Calu3 (cell line): ENCODE results near the gene LRRC52. TPM values are rescaled to one million over a fixed set of nuclear protein-coding genes. Genes with fewer than 3 reads are reported as not detected.
"Not testable (repeated sequence)": the region's sequence is repeated elsewhere in the genome, so short reads cannot be mapped to it uniquely, and the experiment has no call there.

Experiments used
- BruUV-seq: library from RNA; stranded (reverse); fragments of 400-500 nt; replicated peaks from 2 replicates; lab custom pipeline; 2021; lab: Mats Ljungman, UMichigan
- CTCF ChIA-PET: fragments of 300-600 bp; sonication (Branson Sonifier 250); formaldehyde crosslinking; loops from one replicate; lab custom pipeline; 2022; ENCODE audit warnings: antibody characterized with exemption; lab: Charles Lee
- DNase-seq: peaks from one replicate; pipeline ENCODE4 v3.0.0; 2022
- H3K27ac Mint-ChIP-seq: one replicate; pipeline ENCODE4 v1.8.0; 2022; ENCODE audit warnings: mixed read lengths; ENCODE audit not compliant: unreplicated experiment
- H3K27me3 Mint-ChIP-seq: one replicate; pipeline ENCODE4 v1.8.0; 2022; ENCODE audit warnings: mixed read lengths; ENCODE audit not compliant: unreplicated experiment
- H3K36me3 Mint-ChIP-seq: one replicate; pipeline ENCODE4 v1.8.0; 2022; ENCODE audit warnings: mild to moderate bottlenecking, moderate library complexity, mixed read lengths; ENCODE audit not compliant: insufficient read depth, unreplicated experiment
- H3K4me1 Mint-ChIP-seq: one replicate; pipeline ENCODE4 v1.8.0; 2022; ENCODE audit warnings: mild to moderate bottlenecking, low read depth, mixed read lengths; ENCODE audit not compliant: unreplicated experiment
- H3K4me3 Mint-ChIP-seq: one replicate; pipeline ENCODE4 v1.8.0; 2022; ENCODE audit warnings: mild to moderate bottlenecking, low read depth, moderate library complexity, mixed read lengths; ENCODE audit not compliant: unreplicated experiment
- H3K9me3 Mint-ChIP-seq: one replicate; pipeline ENCODE4 v1.8.0; 2022; ENCODE audit warnings: low read depth, mixed read lengths; ENCODE audit not compliant: unreplicated experiment
- CTCF ChIP-seq: fragments of 200-600 bp; IDR thresholded peaks from one replicate; pipeline ENCODE4 v1.8.0; 2022; ENCODE audit warnings: antibody characterized with exemption; ENCODE audit not compliant: unreplicated experiment
- intact Hi-C: fragments of 100-400 bp; cut with micrococcal nuclease; formaldehyde crosslinking; loops from one replicate; pipeline ENCODE4 v1.10.0; 2022; ENCODE audit not compliant: unreplicated experiment
- total RNA-seq: library from RNA; stranded (reverse); gene quantifications from 2 replicates; pipeline ENCODE4 v1.2.3, GENCODE V29; 2022

Gene LRRC52
- total RNA-seq, 1 experiment from 2014 or later: not detected

- intact Hi-C loops: no loop called here
- Mint-ChIP-seq H3K4me1 (no peaks in the 10 kb centered on the region), H3K36me3 (no peaks in the 10 kb centered on the region), H3K4me3 (no peak overlapping the region), H3K9me3 (no peaks in the 10 kb centered on the region), H3K27me3 (peaks cover 58% of the 10 kb centered on the region), H3K27ac (no peak overlapping the region)
- no peak for TF ChIP-seq CTCF
- CTCF ChIA-PET: no interaction called here
- no peak for DNase-seq
- BruUV-seq: no TSS peak
Observed at GRCh38 chr1:165581926-165582325, 38.1 kb downstream of the LRRC52 start.

GRCh38 chr1:165586398-165586797 is 42.6 kb downstream of the LRRC52 start:
- H3K27me3 Mint-ChIP-seq: peaks cover 71% of the 10 kb centered on the region
- H3K4me3 Mint-ChIP-seq: no peak overlapping the region
- no peaks in the 10 kb centered on the region for H3K4me1 Mint-ChIP-seq
- H3K36me3 Mint-ChIP-seq: no peaks in the 10 kb centered on the region
- DNase-seq: no peak
- H3K27ac Mint-ChIP-seq: no peak overlapping the region
- intact Hi-C loops: no loop called here
- TF ChIP-seq CTCF: no peak
- CTCF ChIA-PET: interaction anchor here (1.0 to 1.5 kb wide), 2 partner anchors 12 to 193 kb away, joined by 4 read pairs; no protein-coding TSS in a partner anchor
- H3K9me3 Mint-ChIP-seq: no peaks in the 10 kb centered on the region
- no TSS peak for BruUV-seq

- intact Hi-C loops: loop anchor here (5.0 to 10.0 kb wide), 2 partner anchors 334 to 447 kb away; no protein-coding TSS in a partner anchor
- not testable (repeated sequence) for DNase-seq, BruUV-seq, H3K27ac Mint-ChIP-seq, H3K4me3 Mint-ChIP-seq, H3K9me3 Mint-ChIP-seq, H3K36me3 Mint-ChIP-seq, H3K4me1 Mint-ChIP-seq
- CTCF ChIA-PET: interaction anchor here (0.7 to 1.9 kb wide), 3 partner anchors 198 to 278 kb away, joined by 3 to 17 read pairs (median 5); no protein-coding TSS in a partner anchor
- peaks cover 76% of the 10 kb centered on the region for H3K27me3 Mint-ChIP-seq
Observed at GRCh38 chr1:165591391-165591790, 47.6 kb downstream of the LRRC52 start.

GRCh38 chr1:165592945-165593823 is 49.4 kb downstream of the LRRC52 start:
- DNase-seq: peak; percentile 80
- H3K4me1 Mint-ChIP-seq: peaks cover 2% of the 10 kb centered on the region

More at GRCh38 chr1:165592945-165593823, 49.4 kb downstream of the LRRC52 start:
- Mint-ChIP-seq H3K27me3 (peaks cover 62% of the 10 kb centered on the region), H3K4me3 (no peak overlapping the region), H3K9me3 (no peaks in the 10 kb centered on the region), H3K27ac (no peak overlapping the region), H3K36me3 (peaks cover 6% of the 10 kb centered on the region)
- CTCF ChIA-PET: interaction anchor here (0.7 to 1.9 kb wide), 8 partner anchors 53 to 479 kb away, joined by 3 to 17 read pairs (median 4); no protein-coding TSS in a partner anchor
- BruUV-seq: no TSS peak
- TF ChIP-seq CTCF: peak; percentile 78
- intact Hi-C loops: loop anchor here (1.0 to 10.0 kb wide), 5 partner anchors 185 to 448 kb away; no protein-coding TSS in a partner anchor
